ENCODE data around the gene HP1BP3. TPM values are rescaled to one million over a fixed set of nuclear protein-coding genes. Genes with fewer than 3 reads are reported as not detected.

Gene HP1BP3
- polyA plus RNA-seq, 1 donor from 2014 or later: 389 TPM

DNA sequence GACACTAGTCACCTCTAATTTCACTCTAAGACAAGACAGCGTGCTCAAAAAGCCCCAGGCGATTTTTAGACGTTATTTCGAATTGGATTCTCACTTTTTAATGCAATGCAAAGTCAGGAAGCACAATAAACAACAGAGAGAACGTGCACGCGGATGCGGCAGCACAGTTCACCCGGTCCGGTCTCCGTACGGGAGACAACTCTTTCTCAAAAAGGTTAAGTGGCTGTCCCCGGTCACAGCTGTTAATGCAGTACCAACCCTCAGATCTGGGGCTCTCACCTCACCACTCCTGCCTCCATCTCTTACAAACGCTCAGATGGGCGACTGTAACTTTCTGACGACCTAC is 1.2 kb downstream of the HP1BP3 start:
- peaks cover 53% of the 10 kb centered on the region for H3K79me2 ChIP-seq (replicated peaks; ENCODE audit: insufficient read depth, low read length)
- H3K4me3 ChIP-seq (ENCODE audit: low read length): peak overlapping the region; percentile 96
- H3K9ac ChIP-seq (ENCODE audit: low read length): peak overlapping the region; percentile 94
- peaks cover 15% of the 10 kb centered on the region for H3F3A ChIP-seq (ENCODE audit: insufficient read depth, low read length, poor library complexity, severe bottlenecking)
- H3K4me2 ChIP-seq (ENCODE audit: low read length): peak overlapping the region; percentile 92
- TF ChIP-seq RAD21 (conservative IDR thresholded peaks at IDR 0.05) (no peak), CTCF (IDR thresholded peaks at IDR 0.05; ENCODE audit: poor library complexity, severe bottlenecking) (no peak), EP300 (conservative IDR thresholded peaks at IDR 0.05; ENCODE audit: poor library complexity, severe bottlenecking) (no peak), SMC3 (conservative IDR thresholded peaks at IDR 0.05; ENCODE audit: poor library complexity) (no peak), EZH2 (IDR thresholded peaks at IDR 0.05; ENCODE audit: borderline replicate concordance, insufficient read depth, low read length, poor library complexity, severe bottlenecking) (no peak), MXI1 (conservative IDR thresholded peaks at IDR 0.05; ENCODE audit: poor library complexity, severe bottlenecking) (no peak), POLR2AphosphoS5 (IDR thresholded peaks at IDR 0.05) (no peak), TAF1 (IDR thresholded peaks at IDR 0.05; ENCODE audit: low read depth) (no peak)
- TF ChIP-seq, protein P1, sequence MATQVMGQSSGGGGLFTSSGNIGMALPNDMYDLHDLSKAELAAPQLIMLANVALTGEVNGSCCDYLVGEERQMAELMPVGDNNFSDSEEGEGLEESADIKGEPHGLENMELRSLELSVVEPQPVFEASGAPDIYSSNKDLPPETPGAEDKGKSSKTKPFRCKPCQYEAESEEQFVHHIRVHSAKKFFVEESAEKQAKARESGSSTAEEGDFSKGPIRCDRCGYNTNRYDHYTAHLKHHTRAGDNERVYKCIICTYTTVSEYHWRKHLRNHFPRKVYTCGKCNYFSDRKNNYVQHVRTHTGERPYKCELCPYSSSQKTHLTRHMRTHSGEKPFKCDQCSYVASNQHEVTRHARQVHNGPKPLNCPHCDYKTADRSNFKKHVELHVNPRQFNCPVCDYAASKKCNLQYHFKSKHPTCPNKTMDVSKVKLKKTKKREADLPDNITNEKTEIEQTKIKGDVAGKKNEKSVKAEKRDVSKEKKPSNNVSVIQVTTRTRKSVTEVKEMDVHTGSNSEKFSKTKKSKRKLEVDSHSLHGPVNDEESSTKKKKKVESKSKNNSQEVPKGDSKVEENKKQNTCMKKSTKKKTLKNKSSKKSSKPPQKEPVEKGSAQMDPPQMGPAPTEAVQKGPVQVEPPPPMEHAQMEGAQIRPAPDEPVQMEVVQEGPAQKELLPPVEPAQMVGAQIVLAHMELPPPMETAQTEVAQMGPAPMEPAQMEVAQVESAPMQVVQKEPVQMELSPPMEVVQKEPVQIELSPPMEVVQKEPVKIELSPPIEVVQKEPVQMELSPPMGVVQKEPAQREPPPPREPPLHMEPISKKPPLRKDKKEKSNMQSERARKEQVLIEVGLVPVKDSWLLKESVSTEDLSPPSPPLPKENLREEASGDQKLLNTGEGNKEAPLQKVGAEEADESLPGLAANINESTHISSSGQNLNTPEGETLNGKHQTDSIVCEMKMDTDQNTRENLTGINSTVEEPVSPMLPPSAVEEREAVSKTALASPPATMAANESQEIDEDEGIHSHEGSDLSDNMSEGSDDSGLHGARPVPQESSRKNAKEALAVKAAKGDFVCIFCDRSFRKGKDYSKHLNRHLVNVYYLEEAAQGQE (IDR thresholded peaks at IDR 0.05; ENCODE audit: borderline replicate concordance): no peak
- peak overlapping the region; percentile 59 for H2AFZ ChIP-seq (ENCODE audit: low read depth, low read length)
- no peaks in the 10 kb centered on the region for H3K27me3 ChIP-seq (ENCODE audit: insufficient read depth, low read depth, low read length)
- H3K9me2 ChIP-seq (ENCODE audit: insufficient read depth, low read length): no peaks in the 10 kb centered on the region
- peak overlapping the region; percentile 93 for H3K27ac ChIP-seq (ENCODE audit: low read length)
- peaks cover 24% of the 10 kb centered on the region for H4K20me1 ChIP-seq (ENCODE audit: insufficient read depth)
- H3K36me3 ChIP-seq (ENCODE audit: insufficient read depth, low read length): no peaks in the 10 kb centered on the region
- no peaks in the 10 kb centered on the region for H3K9me3 ChIP-seq (ENCODE audit: low read length)

GRCh38 chr1:20775700-20776099 is 11.4 kb downstream of the HP1BP3 start:
- no peak overlapping the region for H3K4me3 ChIP-seq (ENCODE audit: low read length)
- H3K9ac ChIP-seq (ENCODE audit: low read length): no peak overlapping the region
- H3K79me2 ChIP-seq (replicated peaks; ENCODE audit: insufficient read depth, low read length): peaks cover 55% of the 10 kb centered on the region
- H3F3A ChIP-seq (ENCODE audit: insufficient read depth, low read length, poor library complexity, severe bottlenecking): no peaks in the 10 kb centered on the region
- peaks cover 13% of the 10 kb centered on the region for H3K36me3 ChIP-seq (ENCODE audit: insufficient read depth, low read length)
- H3K9me2 ChIP-seq (ENCODE audit: insufficient read depth, low read length): no peaks in the 10 kb centered on the region
- H3K9me3 ChIP-seq (ENCODE audit: low read length): no peaks in the 10 kb centered on the region
- H3K27ac ChIP-seq (ENCODE audit: low read length): no peak overlapping the region
- no peaks in the 10 kb centered on the region for H3K27me3 ChIP-seq (ENCODE audit: insufficient read depth, low read depth, low read length)
- TF ChIP-seq CTCF (IDR thresholded peaks at IDR 0.05; ENCODE audit: poor library complexity, severe bottlenecking) (no peak), EZH2 (IDR thresholded peaks at IDR 0.05; ENCODE audit: borderline replicate concordance, insufficient read depth, low read length, poor library complexity, severe bottlenecking) (no peak), EP300 (conservative IDR thresholded peaks at IDR 0.05; ENCODE audit: poor library complexity, severe bottlenecking) (no peak), MXI1 (conservative IDR thresholded peaks at IDR 0.05; ENCODE audit: poor library complexity, severe bottlenecking) (no peak), RAD21 (conservative IDR thresholded peaks at IDR 0.05) (no peak), POLR2AphosphoS5 (IDR thresholded peaks at IDR 0.05) (no peak), TAF1 (IDR thresholded peaks at IDR 0.05; ENCODE audit: low read depth) (no peak)
- TF ChIP-seq, protein P1 (IDR thresholded peaks at IDR 0.05; ENCODE audit: borderline replicate concordance): no peak
- H3K4me2 ChIP-seq (ENCODE audit: low read length): no peak overlapping the region
- H4K20me1 ChIP-seq (ENCODE audit: insufficient read depth): peaks cover 19% of the 10 kb centered on the region
- H2AFZ ChIP-seq (ENCODE audit: low read depth, low read length): no peak overlapping the region
